Ascending aorta (tissue), 2 donors: ENCODE data around the gene B4GALT5. TPM values are rescaled to one million over a fixed set of nuclear protein-coding genes. Genes with fewer than 3 reads are reported as not detected.
A peak's percentile ranks its signal among the peaks of the same experiment; 100 is the strongest.

ENCODE experiments used
- DNase-seq, 2 donors: peaks; one replicate each; pipeline ENCODE4 v3.0.0-alpha.2; 2019; ENCODE audit warnings: low spot score in 2 of 2
- H3K27ac ChIP-seq, 2 donors: fragments of 200-600 bp; sonication (generic); one replicate each; pipeline ENCODE4 v1.5.1; 2016 to 2017; ENCODE audit warnings: mild to moderate bottlenecking in 1 of 2
- H3K27me3 ChIP-seq: fragments of 200-600 bp; sonication (generic); one replicate; pipeline ENCODE4 v1.5.1; 2017
- H3K36me3 ChIP-seq, 2 donors: fragments of 200-600 bp; sonication (generic); one replicate each; pipeline ENCODE4 v1.5.1; 2016
- H3K4me1 ChIP-seq, 2 donors: fragments of 200-600 bp; sonication (generic); one replicate each; pipeline ENCODE4 v1.5.1; 2016 to 2017; ENCODE audit warnings: mild to moderate bottlenecking in 1 of 2
- H3K4me3 ChIP-seq, 2 donors: fragments of 200-600 bp; sonication (generic); one replicate each; pipeline ENCODE4 v1.5.1; 2016 to 2017; ENCODE audit warnings: mild to moderate bottlenecking in 1 of 2
- H3K9me3 ChIP-seq, 2 donors: fragments of 200-600 bp; sonication (generic); one replicate each; pipeline ENCODE4 v1.5.1; 2016
- intact Hi-C: fragments of 100-400 bp; cut with DNase I; formaldehyde crosslinking; loops from one replicate; pipeline ENCODE4 v1.15.1; 2023
- total RNA-seq: library from RNA; depleted of rRNA; stranded (reverse); fragments of >200 nt; gene quantifications from one replicate; pipeline ENCODE4 v1.1.0, GENCODE V29; 2016
- TF ChIP-seq, protein P1 (sequence below), 3 experiments: fragments of 200-600 bp in 2 of 3; fragments of 450-650 bp in 1 of 3; sonication (generic) in 2 of 3; IDR thresholded peaks; one replicate each; pipeline ENCODE4 v1.5.1; 2016 to 2019; ENCODE audit warnings: antibody characterized with exemption in 3 of 3, mild to moderate bottlenecking in 1 of 3, moderate library complexity in 1 of 3

B4GALT5 gene
- total RNA-seq, 1 donor from 2014 or later: 15.0 TPM

DNA sequence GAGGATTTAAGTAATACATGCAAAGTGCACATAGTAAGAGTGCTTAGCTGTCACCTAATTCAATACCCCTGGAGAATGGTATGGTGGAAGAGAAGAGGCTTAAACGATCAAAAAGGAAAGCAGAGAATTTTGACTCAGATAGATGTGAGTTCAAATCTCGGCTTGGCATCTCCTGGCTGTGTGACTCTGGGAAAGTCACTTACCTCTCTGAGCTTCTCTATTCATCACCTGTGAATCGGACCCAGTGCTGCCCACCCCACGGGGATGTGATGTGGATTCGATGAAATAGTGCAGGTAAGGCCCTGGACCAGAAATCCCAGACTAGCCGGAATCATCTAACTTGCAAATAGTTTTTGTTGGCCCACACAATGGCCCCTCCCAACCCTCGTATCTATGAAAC, 1.8 kb upstream of the B4GALT5 start:
- no peaks in the 10 kb centered on the region for H3K9me3 ChIP-seq
- H3K27me3 ChIP-seq: no peaks in the 10 kb centered on the region
- DNase-seq: no peak
- no peak overlapping the region for H3K4me3 ChIP-seq
- H3K4me1 ChIP-seq: peaks cover 0 to 12% of the 10 kb centered on the region in 2 donors
- TF ChIP-seq, protein P1, sequence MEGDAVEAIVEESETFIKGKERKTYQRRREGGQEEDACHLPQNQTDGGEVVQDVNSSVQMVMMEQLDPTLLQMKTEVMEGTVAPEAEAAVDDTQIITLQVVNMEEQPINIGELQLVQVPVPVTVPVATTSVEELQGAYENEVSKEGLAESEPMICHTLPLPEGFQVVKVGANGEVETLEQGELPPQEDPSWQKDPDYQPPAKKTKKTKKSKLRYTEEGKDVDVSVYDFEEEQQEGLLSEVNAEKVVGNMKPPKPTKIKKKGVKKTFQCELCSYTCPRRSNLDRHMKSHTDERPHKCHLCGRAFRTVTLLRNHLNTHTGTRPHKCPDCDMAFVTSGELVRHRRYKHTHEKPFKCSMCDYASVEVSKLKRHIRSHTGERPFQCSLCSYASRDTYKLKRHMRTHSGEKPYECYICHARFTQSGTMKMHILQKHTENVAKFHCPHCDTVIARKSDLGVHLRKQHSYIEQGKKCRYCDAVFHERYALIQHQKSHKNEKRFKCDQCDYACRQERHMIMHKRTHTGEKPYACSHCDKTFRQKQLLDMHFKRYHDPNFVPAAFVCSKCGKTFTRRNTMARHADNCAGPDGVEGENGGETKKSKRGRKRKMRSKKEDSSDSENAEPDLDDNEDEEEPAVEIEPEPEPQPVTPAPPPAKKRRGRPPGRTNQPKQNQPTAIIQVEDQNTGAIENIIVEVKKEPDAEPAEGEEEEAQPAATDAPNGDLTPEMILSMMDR (IDR thresholded peaks at IDR 0.05): no peak
- no peak overlapping the region for H3K27ac ChIP-seq
- H3K36me3 ChIP-seq: no peaks in the 10 kb centered on the region
- intact Hi-C loops: loop anchor here (10.0 kb wide), 3 partner anchors 61 to 199 kb away; partner anchors contain the start of gene SPATA2

DNA sequence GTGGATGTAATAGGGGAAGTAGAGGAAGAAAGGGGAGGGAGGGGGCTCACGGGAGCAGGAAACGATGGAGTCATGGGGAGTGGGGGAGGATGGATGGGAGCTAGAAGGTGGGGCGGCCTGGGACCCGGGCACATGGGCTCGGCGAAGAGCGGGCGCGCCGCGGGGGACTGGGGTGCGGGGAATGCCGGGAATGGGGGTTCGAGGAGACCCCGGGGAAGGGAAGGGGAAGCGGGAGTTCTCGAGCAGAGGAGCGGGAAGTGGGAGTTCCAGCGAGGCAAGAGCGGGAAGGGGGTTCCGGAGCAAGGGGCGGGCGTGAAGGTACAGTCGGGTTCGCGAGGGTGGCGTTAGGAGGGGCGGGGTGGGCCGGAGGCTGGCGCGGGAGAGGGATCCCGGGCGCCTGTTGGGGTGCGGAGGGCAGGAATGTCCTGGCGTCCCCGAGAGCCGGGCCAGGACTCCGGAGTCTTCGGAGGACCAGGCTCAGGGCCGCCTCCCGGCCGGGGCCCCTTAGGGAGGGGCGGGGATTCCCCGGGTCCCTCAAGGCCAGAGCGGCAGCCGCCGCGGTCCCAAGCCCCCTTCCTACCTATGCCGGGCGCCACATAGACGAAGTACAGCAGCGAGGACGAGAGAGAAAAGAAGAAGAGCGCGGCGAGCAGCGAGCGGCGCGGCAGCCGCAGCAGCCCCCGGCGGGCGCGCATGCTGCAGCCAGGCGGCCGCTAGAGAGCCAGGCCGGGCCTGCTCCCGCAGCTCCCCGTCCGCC, 504 bp downstream of the B4GALT5 start:
- Histone ChIP-seq H3K27ac (peak overlapping the region; percentile 88 to 92), H3K36me3 (no peaks in the 10 kb centered on the region), H3K4me3 (peak overlapping the region; percentile 95), H3K27me3 (no peaks in the 10 kb centered on the region), H3K4me1 (peaks cover 0 to 11% of the 10 kb centered on the region in 2 donors), H3K9me3 (no peaks in the 10 kb centered on the region)
- TF ChIP-seq, protein P1 (IDR thresholded peaks at IDR 0.05): no peak
- peak in 1 of 2 donors; percentile 71 for DNase-seq
- intact Hi-C loops: loop anchor here (1.0 to 10.0 kb wide), 6 partner anchors 36 to 202 kb away; partner anchors contain the start of gene SPATA2

DNA sequence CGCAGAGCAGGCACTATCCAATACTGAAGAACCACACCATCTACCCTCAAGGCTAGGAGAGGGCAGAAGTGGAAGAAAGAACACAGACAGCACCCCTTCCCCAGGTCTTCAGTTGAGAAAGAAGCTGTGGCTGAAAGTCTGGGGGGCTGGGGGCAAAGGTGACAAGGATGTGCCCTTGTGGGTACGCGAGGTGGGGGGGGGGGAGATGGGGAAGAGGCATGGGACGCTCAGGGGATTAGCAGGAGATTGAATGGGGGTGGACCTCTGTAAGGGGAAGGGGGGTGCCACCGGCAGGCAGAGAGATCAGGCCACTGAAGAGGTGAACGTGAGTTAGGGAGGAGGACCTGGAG, 1.1 kb downstream of the B4GALT5 start:
- Histone ChIP-seq H3K27ac (peak overlapping the region; percentile 88 to 92), H3K27me3 (no peaks in the 10 kb centered on the region), H3K4me1 (peaks cover 0 to 11% of the 10 kb centered on the region in 2 donors), H3K4me3 (peak overlapping the region; percentile 95), H3K36me3 (no peaks in the 10 kb centered on the region), H3K9me3 (no peaks in the 10 kb centered on the region)
- intact Hi-C loops: loop anchor here (5.0 to 10.0 kb wide), 4 partner anchors 35 to 202 kb away; partner anchors contain the start of gene SPATA2
- no peak for DNase-seq
- TF ChIP-seq, protein P1 (IDR thresholded peaks at IDR 0.05): no peak

DNA sequence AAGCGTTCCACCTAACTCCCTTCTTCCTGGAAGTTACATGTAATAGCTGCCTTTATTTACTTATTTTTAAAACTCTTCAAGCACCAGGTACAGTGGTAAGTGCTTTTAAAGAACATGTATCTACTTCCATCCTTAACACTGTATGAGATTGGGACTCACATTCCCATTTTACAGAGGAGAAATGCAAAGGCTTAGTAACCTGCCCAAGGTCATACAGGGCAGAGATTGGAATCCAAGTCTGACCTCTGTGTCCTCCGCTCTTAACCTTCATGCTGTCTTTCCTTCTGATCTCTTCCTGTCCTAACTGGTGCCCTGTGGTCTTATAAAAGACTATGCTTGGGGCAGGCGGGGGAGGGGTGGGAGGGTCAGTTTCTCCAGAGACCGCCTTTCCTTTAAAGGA, 1.6 kb downstream of the B4GALT5 start:
- H3K27me3 ChIP-seq: no peaks in the 10 kb centered on the region
- DNase-seq: no peak
- peak overlapping the region; percentile 95 for H3K4me3 ChIP-seq
- TF ChIP-seq, protein P1 (IDR thresholded peaks at IDR 0.05): no peak
- H3K9me3 ChIP-seq: no peaks in the 10 kb centered on the region
- peaks cover 0 to 14% of the 10 kb centered on the region in 2 donors for H3K4me1 ChIP-seq
- no peaks in the 10 kb centered on the region for H3K36me3 ChIP-seq
- intact Hi-C loops: loop anchor here (5.0 to 10.0 kb wide), 4 partner anchors 35 to 203 kb away; partner anchors contain the start of gene SPATA2
- H3K27ac ChIP-seq: peak overlapping the region; percentile 88 to 92

DNA sequence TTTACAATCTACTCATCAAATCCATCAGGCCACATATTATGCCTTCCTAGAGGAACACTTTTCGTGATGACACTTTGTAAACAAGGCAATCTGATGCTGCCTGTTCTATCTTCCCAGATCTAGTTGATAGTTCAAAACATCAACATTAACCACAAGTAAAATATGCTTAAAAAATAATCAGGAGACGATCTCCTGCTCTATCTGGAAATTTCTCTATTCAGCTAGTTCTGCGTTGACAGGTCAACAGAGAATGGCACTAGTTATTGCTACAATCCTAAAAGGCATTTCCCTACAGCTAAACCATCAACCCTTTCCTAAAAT, 2.1 kb downstream of the B4GALT5 start:
- peak overlapping the region; percentile 88 to 92 for H3K27ac ChIP-seq
- H3K4me3 ChIP-seq: peak overlapping the region; percentile 95
- no peaks in the 10 kb centered on the region for H3K36me3 ChIP-seq
- peaks cover 0 to 14% of the 10 kb centered on the region in 2 donors for H3K4me1 ChIP-seq
- TF ChIP-seq, protein P1 (IDR thresholded peaks at IDR 0.05): no peak
- H3K9me3 ChIP-seq: no peaks in the 10 kb centered on the region
- H3K27me3 ChIP-seq: no peaks in the 10 kb centered on the region
- intact Hi-C loops: loop anchor here (5.0 to 10.0 kb wide), 4 partner anchors 34 to 203 kb away; partner anchors contain the start of gene SPATA2
- DNase-seq: no peak
